GM19467 (cell line): ENCODE data around the gene WNT3A.

Experiments
- ATAC-seq: cut with Tn5 transposase; IDR thresholded peaks from one replicate; pipeline ENCODE4 v1.9.1; 2021; ENCODE audit warnings: mild to moderate bottlenecking, moderate library complexity; ENCODE audit not compliant: unreplicated experiment

The WNT3A gene

DNA sequence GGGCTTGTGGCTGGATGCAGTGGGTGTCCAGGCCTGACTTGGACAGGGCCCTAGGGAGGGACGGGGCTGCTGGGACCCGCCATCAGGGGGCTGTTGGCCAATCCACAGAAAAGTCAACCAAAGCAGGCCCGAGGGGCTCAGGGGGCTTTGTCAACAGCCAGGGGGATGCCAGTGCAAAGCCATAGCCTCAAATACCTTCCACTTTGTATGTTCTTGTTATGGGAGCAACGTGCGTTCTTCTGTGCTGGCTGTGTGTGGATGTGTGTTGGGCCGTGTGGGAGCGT is 40.3 kb downstream of the WNT3A start:
- ATAC-seq = no peak

DNA sequence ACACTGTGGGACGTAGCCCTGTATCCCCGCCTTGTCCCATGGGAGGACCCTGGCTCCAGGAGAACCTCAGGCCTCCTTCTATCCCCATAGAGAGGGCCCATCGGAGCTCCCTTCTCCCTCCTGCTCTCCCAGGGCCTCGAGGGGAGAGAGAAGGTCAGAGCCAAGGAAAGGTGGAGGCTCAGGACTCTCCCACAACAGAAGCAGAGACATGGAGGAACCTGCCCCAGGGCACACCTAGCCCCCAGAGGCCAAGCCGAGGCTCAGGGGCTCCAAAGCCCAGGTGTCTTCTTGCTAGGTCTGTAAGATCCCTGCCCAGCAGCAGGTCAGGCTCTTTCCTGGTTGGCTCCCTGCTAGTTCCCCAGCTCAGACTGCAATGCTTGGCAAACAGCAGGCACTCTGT is 41.3 kb downstream of the WNT3A start:
- ATAC-seq = no peak

DNA sequence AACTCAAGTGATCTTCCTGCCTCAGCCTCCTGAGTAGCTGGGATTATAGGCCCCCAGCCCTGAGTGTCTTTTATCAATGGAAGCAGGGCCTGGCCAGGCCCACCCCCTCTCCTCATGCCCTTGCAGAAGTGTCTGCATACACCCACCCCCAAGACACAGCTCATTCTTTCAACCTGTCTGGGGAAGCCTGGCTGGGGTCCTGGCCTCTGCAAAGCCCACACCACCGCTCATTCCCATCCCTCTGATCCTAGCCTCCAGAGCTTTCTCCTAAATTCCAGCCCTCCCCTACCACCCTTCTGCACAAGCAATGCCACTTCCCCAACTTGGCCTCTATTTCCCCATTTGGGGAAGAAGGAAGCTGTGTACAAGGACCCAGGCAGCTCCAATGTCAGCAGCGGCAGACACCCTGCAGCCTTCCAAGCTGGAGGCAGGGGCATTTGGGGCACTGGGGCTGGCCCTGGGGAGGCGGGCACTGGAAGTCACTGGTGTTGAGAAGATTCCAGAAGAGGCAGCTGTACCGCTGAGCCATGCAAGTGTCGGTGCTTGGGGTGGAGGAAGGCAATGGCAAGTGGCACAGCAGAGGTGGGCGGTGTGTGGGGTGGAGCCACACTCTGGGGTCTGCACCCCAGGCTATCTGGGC is 42.0 kb downstream of the WNT3A start:
- no peak for ATAC-seq

DNA sequence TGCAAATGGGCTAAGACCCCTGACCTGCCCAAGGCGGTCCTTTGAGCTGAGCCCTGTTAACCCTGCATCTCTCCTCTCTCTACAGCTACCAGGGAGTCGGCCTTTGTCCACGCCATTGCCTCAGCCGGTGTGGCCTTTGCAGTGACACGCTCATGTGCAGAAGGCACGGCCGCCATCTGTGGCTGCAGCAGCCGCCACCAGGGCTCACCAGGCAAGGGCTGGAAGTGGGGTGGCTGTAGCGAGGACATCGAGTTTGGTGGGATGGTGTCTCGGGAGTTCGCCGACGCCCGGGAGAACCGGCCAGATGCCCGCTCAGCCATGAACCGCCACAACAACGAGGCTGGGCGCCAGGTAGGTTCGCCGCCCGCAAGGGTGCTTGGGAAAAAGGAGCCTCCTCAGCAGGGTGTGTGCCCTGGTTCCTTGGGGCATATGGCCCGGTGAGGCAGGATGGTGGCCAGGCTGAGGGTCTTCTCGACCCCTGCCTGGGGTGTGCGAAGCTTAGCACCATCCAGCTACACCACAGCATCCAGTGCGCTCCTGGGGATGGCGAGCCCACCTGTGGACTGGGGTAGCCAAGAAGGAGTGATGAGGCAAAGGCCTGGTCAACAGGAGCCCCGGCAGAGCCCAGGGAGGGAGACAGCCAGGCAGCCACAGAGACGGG is 43.9 kb downstream of the WNT3A start:
- ATAC-seq = no peak

DNA sequence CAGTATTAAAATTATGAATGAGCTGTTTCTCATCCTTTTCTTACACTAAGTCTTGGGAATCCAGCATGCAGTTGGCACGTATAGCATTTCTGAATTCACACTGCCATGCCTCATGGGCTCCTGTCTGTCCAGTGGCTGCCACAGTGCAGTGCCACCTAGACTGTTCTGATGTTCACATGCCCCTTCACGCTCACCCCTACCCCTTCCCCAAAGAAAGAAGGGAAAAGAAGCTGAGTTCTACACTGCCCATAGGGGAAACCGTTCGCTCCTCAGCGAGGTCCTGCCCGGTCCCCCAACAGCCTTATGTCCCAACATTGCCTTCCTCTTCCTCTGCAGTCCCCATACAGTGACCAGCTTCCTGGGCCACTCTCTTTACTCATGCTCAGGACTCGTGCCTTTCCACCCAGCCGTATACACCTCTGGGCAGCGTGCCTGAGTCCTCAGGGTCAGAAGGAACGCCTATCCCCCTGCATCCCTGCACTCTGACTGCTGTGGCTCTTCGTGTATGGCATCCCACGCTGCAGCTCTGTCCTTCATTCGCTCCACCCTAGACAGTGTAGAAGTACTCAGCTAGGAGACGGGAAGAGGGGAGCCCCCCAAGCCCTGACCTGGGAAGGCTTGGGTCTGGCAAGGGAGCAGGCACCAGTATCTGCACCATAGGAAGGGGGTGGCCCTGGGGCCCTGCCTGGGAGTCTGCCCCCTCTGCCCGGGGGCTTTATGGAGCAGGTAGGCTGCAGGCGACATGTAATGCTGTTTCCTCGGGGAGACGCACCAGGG is 51.6 kb downstream of the WNT3A start:
- ATAC-seq = no peak

DNA sequence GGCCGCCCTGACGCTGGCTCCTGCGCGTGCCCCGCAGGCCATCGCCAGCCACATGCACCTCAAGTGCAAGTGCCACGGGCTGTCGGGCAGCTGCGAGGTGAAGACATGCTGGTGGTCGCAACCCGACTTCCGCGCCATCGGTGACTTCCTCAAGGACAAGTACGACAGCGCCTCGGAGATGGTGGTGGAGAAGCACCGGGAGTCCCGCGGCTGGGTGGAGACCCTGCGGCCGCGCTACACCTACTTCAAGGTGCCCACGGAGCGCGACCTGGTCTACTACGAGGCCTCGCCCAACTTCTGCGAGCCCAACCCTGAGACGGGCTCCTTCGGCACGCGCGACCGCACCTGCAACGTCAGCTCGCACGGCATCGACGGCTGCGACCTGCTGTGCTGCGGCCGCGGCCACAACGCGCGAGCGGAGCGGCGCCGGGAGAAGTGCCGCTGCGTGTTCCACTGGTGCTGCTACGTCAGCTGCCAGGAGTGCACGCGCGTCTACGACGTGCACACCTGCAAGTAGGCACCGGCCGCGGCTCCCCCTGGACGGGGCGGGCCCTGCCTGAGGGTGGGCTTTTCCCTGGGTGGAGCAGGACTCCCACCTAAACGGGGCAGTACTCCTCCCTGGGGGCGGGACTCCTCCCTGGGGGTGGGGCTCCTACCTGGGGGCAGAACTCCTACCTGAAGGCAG is 52.3 kb downstream of the WNT3A start:
- ATAC-seq = no peak

DNA sequence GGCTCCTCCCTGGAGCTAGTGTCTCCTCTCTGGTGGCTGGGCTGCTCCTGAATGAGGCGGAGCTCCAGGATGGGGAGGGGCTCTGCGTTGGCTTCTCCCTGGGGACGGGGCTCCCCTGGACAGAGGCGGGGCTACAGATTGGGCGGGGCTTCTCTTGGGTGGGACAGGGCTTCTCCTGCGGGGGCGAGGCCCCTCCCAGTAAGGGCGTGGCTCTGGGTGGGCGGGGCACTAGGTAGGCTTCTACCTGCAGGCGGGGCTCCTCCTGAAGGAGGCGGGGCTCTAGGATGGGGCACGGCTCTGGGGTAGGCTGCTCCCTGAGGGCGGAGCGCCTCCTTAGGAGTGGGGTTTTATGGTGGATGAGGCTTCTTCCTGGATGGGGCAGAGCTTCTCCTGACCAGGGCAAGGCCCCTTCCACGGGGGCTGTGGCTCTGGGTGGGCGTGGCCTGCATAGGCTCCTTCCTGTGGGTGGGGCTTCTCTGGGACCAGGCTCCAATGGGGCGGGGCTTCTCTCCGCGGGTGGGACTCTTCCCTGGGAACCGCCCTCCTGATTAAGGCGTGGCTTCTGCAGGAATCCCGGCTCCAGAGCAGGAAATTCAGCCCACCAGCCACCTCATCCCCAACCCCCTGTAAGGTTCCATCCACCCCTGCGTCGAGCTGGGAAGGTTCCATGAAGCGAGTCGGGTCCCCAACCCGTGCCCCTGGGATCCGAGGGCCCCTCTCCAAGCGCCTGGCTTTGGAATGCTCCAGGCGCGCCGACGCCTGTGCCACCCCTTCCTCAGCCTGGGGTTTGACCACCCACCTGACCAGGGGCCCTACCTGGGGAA is 53.0 kb downstream of the WNT3A start:
- no peak for ATAC-seq

DNA sequence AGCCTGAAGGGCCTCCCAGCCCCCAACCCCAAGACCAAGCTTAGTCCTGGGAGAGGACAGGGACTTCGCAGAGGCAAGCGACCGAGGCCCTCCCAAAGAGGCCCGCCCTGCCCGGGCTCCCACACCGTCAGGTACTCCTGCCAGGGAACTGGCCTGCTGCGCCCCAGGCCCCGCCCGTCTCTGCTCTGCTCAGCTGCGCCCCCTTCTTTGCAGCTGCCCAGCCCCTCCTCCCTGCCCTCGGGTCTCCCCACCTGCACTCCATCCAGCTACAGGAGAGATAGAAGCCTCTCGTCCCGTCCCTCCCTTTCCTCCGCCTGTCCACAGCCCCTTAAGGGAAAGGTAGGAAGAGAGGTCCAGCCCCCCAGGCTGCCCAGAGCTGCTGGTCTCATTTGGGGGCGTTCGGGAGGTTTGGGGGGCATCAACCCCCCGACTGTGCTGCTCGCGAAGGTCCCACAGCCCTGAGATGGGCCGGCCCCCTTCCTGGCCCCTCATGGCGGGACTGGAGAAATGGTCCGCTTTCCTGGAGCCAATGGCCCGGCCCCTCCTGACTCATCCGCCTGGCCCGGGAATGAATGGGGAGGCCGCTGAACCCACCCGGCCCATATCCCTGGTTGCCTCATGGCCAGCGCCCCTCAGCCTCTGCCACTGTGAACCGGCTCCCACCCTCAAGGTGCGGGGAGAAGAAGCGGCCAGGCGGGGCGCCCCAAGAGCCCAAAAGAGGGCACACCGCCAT is 53.8 kb downstream of the WNT3A start:
- ATAC-seq = no peak

DNA sequence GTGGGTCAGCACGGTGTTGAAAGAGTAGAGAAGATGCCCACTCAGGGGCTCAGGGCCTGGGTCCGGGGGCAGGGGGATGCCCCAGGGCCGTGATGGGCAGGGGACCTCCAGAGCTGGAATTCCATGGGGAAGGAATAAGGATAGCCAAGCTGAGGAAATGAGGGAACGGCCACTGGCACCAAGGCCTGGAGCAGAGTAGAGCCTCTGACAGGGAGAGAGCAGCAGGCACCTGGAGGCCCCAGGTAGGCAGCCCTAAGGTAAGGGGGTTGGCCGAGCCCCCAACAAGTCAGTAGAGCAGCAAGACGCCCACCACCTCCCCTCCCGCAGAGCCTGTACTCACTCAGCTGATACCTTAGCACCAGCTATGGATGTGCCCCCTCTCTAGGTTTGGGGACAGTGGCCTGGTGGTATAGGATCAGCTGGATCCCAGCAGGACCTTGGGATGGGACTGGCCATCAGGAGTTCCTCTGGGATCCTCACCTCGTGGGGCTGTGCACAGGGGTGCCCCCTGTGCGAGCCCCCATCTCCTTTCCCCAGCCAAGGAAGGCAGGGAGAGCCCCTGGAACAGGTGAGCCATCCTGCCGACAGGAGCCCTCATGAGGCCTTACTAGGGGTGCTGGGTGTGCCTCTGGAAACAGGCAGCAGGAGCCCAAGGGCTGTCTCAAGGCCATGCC is 54.8 kb downstream of the WNT3A start:
- no peak for ATAC-seq

DNA sequence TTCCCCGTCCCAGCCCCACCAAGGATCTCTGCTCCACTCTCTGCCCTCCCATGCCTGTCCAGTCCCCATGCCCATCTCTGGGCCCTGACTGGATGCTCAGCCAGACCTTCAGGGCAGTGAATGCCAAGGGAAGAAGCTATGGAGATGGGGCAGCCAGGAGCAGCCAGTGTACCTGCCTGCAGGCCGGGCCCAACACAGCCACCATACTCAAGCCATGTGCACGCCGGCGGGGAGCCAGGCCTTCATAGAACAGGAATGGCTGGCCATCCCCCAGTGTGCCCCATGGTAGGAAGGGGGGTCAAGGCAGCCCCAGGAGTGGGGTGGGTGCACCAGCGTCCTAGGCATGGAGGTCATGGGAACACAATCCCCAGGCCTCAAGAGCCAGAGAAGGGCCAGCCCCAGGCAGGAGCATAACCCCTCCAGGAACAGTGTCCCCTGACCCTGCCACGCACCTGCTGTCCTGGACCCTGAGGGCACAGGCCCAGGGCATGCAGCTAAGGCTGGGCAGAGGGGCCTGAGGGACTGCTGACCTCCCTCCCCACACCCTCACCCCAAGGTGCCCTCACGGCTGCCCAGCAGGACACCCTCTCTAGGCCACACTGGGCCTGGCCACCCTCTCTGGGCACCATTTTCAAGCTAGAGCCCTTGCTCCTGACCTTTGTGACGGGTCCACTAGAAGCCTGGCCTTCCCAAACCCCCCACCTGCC is 55.4 kb downstream of the WNT3A start:
- ATAC-seq = no peak

DNA sequence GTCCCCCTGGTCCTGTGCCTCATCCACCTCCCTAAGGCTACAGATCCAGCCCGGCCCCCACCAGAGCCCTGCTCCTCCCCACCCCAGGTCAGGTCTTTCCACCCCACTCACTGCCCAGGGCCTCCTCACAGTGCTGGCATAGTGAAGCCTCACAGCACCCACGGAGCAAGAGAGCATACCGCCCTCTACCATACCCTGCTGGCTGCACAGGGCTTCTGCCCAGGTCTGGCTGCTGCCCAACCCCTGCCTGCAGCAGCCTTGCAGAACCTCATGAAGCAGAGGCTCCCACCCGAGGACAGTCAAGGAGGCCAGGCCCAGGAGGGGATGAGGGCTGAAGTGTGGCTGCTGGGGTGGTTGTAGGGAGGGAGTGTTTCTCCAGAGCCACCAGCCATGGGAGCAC is 56.0 kb downstream of the WNT3A start:
- ATAC-seq = no peak

DNA sequence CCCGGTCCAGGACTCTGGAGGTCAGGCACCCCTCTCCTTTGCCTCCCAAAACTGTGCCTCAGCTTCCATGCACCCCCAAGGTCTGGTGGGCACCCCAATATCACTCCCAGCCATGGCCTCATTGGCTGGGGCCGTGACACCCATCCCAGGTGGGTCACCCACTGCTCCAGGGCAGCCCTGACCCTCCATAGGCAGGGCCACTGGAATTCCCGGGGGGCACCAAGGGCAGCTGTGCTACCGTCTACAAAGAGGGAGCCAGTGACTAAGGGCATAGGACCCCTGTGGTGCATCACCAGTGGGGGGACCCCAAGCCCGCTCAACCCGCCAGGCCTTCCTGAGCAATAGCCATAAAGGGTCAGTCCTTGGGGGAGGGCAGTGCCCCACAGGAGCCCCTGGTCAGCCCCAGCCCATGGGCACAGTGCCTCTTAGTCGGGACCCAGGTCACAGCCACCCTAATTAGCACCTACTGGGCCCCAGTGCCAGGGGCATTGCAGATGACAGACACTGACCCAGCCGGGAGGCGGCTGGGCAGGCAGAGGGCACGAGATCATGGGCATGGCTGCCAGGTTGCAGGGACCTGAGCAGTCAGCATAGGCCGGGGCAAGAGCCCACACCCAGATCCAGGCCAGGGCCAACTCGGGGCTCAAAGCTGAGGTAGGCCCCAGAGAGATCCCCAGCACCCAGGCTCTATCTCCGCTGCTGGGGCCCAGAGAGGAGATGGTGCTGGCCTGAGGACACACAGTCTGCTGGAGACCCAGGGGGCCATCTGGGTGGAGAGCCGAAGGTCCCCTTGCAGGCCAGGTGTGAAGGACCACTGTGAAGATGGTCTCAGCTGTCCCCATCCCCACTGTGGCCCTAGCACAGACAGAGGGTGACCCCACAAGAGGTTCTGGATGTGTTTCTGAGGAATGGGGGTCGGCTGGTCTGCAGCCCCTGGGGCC is 56.7 kb downstream of the WNT3A start:
- no peak for ATAC-seq

DNA sequence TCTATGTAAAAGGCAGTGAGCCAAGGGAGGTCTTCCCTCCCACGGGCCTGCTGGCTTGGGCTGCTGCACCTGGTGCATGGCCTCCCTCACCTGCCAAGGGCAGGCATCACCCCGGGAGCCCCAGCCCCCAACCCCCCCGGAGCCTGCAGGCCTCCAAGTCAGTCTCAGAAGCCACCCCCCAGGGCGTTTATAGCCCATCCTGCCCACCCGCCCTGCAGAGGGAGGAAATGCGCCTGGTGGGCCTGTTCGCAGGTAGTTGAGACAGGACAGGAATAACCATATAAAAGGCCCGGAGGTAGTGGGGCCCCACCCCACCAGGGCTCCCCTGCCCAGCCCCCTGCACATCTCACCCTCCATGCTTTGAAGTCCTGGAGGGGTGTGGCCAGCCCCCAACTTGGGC is 57.5 kb downstream of the WNT3A start:
- no peak for ATAC-seq

DNA sequence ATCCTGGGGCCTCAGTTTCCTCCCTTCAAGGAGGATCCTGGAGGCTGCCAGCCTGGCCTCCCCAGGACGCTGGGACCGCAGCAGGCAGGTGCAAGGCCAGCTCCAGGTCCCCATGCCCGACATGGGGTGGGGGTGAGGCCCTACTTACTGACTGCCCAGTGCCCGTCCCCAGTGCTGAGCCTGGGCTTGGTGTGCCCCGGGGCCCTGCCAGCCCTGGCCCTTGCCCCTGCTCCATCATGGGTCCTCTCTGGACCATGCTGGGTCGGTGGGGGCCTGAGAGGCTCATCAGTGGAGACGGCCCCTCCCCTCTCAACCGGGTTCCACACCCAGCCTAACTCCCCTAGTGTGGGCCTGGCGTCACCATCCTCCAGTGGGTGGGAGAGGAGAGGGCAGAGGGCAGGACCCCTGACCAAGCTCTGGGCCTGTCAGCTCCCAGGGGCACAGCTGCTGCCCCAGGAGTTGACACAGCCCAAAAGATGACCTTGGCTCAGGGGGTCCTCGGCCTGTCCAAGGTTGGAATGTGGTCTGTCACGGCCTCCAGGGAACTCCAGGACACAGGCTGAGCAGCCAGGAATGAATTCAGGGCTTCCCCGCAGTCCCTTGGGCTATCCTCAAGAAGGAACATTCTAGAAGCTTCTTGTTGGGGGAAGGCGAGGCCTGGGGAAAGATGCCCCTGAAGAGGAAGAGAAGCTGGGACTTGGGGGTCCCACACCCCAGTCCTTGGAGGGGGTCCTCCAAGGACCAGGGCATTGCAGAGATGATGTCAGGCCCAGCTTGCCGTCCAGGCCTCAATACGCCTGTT is 58.1 kb downstream of the WNT3A start:
- no peak for ATAC-seq

DNA sequence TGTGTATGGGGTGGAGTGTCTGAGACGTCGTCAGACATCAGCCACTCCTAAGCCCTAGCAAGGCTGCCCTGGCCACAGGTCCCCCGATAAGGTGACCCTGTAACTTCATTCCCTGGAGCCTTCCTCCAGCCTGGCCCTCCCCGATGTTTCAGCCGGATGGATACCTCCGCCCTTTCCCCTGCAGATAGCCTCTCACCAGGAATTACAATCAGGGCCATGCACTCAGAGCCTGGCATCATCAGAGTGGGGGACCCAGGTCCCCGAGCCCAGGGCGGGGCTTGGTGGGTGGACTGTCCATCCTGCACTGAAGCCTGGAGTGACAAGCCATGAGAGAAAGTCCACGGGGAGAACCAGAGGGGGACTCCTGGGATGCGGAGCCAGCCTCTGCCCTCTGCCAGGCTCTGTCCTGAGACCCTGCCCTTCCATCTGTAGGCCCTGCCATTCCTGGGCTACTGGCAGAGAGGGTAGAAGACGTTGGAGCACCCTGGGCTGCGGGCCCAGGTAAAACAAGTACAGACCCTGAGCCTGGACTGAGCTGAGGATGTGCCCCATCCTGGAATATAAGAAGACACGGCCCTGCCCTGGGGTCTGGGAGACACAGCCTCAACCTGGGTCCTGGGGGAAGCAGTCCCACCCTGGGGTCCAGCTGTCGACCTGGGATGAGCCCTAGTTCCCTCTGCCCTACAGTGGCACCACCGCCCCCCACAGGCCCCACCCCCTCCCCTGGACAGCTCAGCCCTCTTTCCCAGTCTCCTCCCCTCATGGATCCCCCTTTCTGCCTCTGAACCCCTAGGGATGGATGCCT is 58.9 kb downstream of the WNT3A start:
- no peak for ATAC-seq

DNA sequence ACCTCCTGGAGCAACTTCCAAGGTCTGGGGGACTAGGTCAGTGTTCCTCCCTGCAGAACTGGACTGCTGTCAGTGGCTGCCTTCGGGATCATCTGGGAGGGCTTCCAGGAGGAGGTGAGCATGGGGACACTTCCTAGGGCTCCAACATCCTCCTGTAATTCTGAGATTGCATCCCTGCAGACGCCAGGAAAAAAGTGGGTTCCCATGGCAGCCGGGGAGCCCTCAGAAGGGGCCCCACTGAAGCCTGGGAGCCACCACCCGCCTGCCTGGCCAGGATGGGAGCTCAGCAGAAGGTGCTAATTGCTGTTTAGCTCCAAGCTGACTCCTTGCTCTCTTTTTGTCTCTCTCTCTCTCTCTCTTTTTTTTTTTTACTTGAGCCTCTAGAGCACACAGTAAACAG is 59.6 kb downstream of the WNT3A start:
- no peak for ATAC-seq
